ENCODE measurements around the gene ZNF653. TPM values are rescaled to one million over a fixed set of nuclear protein-coding genes. Genes with fewer than 3 reads are reported as not detected.
"Not testable (repeated sequence)": the region's sequence is repeated elsewhere in the genome, so short reads cannot be mapped to it uniquely, and the experiment has no call there.

The ZNF653 gene
- total RNA-seq, 1 experiment from 2014 or later, result 10.3 TPM

DNA sequence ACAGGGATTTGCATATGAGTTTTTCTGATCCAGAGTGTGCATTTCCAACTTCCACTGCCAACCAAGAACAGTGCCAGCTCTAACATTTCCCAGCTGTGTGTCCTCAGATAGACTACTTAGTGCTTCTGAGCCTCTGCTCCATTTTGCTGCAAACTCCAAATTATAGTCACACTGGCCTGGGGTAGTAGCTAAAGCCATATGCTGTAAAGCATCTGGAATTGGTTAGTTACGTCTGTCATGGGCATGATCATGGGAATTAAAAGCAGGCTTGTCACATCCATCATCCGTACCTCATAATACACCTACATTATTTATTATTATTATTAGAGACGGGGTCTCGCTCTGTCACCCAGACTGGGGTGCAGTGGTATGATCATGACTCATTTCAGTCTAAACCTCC lies 31.9 kb downstream of the ZNF653 start:
- TF ChIP-seq, protein P1, sequence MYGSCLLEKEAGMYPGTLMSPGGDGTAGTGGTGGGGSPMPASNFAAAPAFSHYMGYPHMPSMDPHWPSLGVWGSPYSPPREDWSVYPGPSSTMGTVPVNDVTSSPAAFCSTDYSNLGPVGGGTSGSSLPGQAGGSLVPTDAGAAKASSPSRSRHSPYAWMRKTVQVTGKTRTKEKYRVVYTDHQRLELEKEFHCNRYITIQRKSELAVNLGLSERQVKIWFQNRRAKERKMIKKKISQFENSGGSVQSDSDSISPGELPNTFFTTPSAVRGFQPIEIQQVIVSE (CRISPR knock-in tag; IDR thresholded peaks at IDR 0.05; ENCODE audit: borderline replicate concordance), result no peak
- TF ChIP-seq, protein P2, sequence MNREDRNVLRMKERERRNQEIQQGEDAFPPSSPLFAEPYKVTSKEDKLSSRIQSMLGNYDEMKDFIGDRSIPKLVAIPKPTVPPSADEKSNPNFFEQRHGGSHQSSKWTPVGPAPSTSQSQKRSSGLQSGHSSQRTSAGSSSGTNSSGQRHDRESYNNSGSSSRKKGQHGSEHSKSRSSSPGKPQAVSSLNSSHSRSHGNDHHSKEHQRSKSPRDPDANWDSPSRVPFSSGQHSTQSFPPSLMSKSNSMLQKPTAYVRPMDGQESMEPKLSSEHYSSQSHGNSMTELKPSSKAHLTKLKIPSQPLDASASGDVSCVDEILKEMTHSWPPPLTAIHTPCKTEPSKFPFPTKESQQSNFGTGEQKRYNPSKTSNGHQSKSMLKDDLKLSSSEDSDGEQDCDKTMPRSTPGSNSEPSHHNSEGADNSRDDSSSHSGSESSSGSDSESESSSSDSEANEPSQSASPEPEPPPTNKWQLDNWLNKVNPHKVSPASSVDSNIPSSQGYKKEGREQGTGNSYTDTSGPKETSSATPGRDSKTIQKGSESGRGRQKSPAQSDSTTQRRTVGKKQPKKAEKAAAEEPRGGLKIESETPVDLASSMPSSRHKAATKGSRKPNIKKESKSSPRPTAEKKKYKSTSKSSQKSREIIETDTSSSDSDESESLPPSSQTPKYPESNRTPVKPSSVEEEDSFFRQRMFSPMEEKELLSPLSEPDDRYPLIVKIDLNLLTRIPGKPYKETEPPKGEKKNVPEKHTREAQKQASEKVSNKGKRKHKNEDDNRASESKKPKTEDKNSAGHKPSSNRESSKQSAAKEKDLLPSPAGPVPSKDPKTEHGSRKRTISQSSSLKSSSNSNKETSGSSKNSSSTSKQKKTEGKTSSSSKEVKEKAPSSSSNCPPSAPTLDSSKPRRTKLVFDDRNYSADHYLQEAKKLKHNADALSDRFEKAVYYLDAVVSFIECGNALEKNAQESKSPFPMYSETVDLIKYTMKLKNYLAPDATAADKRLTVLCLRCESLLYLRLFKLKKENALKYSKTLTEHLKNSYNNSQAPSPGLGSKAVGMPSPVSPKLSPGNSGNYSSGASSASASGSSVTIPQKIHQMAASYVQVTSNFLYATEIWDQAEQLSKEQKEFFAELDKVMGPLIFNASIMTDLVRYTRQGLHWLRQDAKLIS (CRISPR knock-in tag; IDR thresholded peaks at IDR 0.05; ENCODE audit: borderline replicate concordance), result no peak
- TF ChIP-seq RELA (CRISPR knock-in tag; IDR thresholded peaks at IDR 0.05; ENCODE audit: borderline replicate concordance) (no peak), EMX1 (CRISPR knock-in tag; IDR thresholded peaks at IDR 0.05) (no peak), JAZF1 (CRISPR knock-in tag; IDR thresholded peaks at IDR 0.05) (no peak), GTF2I (CRISPR knock-in tag; conservative IDR thresholded peaks at IDR 0.05) (no peak), TEAD1 (CRISPR knock-in tag; IDR thresholded peaks at IDR 0.05) (no peak), ZNF396 (CRISPR knock-in tag; IDR thresholded peaks at IDR 0.05; ENCODE audit: borderline replicate concordance) (no peak), CREM (CRISPR knock-in tag; IDR thresholded peaks at IDR 0.05) (no peak)
- TF ChIP-seq, protein P3, sequence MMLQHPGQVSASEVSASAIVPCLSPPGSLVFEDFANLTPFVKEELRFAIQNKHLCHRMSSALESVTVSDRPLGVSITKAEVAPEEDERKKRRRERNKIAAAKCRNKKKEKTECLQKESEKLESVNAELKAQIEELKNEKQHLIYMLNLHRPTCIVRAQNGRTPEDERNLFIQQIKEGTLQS (CRISPR knock-in tag; conservative IDR thresholded peaks at IDR 0.05), result no peak
- TF ChIP-seq, protein P4, sequence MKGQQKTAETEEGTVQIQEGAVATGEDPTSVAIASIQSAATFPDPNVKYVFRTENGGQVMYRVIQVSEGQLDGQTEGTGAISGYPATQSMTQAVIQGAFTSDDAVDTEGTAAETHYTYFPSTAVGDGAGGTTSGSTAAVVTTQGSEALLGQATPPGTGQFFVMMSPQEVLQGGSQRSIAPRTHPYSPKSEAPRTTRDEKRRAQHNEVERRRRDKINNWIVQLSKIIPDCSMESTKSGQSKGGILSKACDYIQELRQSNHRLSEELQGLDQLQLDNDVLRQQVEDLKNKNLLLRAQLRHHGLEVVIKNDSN (CRISPR knock-in tag; IDR thresholded peaks at IDR 0.05), result no peak
- TF ChIP-seq, protein P5, sequence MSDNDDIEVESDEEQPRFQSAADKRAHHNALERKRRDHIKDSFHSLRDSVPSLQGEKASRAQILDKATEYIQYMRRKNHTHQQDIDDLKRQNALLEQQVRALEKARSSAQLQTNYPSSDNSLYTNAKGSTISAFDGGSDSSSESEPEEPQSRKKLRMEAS (CRISPR knock-in tag; IDR thresholded peaks at IDR 0.05), result no peak
- TF ChIP-seq, protein P6, sequence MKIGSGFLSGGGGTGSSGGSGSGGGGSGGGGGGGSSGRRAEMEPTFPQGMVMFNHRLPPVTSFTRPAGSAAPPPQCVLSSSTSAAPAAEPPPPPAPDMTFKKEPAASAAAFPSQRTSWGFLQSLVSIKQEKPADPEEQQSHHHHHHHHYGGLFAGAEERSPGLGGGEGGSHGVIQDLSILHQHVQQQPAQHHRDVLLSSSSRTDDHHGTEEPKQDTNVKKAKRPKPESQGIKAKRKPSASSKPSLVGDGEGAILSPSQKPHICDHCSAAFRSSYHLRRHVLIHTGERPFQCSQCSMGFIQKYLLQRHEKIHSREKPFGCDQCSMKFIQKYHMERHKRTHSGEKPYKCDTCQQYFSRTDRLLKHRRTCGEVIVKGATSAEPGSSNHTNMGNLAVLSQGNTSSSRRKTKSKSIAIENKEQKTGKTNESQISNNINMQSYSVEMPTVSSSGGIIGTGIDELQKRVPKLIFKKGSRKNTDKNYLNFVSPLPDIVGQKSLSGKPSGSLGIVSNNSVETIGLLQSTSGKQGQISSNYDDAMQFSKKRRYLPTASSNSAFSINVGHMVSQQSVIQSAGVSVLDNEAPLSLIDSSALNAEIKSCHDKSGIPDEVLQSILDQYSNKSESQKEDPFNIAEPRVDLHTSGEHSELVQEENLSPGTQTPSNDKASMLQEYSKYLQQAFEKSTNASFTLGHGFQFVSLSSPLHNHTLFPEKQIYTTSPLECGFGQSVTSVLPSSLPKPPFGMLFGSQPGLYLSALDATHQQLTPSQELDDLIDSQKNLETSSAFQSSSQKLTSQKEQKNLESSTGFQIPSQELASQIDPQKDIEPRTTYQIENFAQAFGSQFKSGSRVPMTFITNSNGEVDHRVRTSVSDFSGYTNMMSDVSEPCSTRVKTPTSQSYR (CRISPR knock-in tag; IDR thresholded peaks at IDR 0.05), result no peak
- TF ChIP-seq, protein P7, sequence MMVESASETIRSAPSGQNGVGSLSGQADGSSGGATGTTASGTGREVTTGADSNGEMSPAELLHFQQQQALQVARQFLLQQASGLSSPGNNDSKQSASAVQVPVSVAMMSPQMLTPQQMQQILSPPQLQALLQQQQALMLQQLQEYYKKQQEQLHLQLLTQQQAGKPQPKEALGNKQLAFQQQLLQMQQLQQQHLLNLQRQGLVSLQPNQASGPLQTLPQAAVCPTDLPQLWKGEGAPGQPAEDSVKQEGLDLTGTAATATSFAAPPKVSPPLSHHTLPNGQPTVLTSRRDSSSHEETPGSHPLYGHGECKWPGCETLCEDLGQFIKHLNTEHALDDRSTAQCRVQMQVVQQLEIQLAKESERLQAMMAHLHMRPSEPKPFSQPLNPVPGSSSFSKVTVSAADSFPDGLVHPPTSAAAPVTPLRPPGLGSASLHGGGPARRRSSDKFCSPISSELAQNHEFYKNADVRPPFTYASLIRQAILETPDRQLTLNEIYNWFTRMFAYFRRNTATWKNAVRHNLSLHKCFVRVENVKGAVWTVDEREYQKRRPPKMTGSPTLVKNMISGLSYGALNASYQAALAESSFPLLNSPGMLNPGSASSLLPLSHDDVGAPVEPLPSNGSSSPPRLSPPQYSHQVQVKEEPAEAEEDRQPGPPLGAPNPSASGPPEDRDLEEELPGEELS (CRISPR knock-in tag; IDR thresholded peaks at IDR 0.05), result no peak
- H3K4me3 Mint-ChIP-seq, result no peak overlapping the region
- DNase-seq (ENCODE audit: low spot score) (no peak), ATAC-seq (no peak)
- ChIA-PET CTCF (interaction anchor here (2.8 kb wide), 1 partner anchor 9 kb away, joined by 8 read pairs; no protein-coding TSS in a partner anchor), POLR2A (no interaction called here)
- no peaks in the 10 kb centered on the region for H3K36me3 Mint-ChIP-seq
- no peak overlapping the region for H3K27ac Mint-ChIP-seq
- no peaks in the 10 kb centered on the region for H3K4me1 Mint-ChIP-seq
- peaks cover 33% of the 10 kb centered on the region for H3K27me3 Mint-ChIP-seq (ENCODE audit: low read depth)
- H3K9me3 Mint-ChIP-seq, result no peaks in the 10 kb centered on the region

DNA sequence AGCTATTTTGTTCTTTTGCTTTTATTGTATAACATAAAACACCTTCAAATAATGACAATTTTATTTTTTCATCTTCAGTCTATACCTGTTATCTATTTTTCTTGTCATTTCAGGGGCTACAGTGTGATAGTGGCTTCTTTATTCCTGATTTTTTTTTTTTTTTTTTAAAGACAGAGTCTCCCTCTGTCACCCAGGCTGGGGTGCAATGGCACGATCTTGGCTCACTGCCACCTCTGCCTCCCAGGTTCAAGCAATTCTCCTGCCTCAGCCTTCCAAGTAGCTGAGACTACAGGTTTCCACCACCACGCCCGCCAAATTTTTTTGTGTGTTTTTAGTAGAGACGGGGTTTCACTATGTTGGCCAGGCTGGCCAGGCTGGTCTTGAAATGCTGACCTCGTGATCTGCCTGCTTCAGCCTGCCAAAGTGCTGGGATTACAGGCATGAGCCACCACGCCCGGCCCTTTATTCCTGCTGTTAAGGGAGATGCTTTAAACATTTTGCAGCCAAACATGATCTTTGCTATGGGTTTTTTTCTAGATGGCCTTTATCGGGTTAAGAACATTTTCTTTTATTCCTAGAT lies 37.3 kb downstream of the ZNF653 start:
- H3K4me3 Mint-ChIP-seq; ATAC-seq; H3K36me3 Mint-ChIP-seq; H3K9me3 Mint-ChIP-seq; DNase-seq (ENCODE audit: low spot score); H3K27ac Mint-ChIP-seq; POLR2A ChIA-PET: not testable (repeated sequence)
- Mint-ChIP-seq H3K27me3 (ENCODE audit: low read depth) (peaks cover 11% of the 10 kb centered on the region), H3K4me1 (peaks cover 12% of the 10 kb centered on the region; the same call in 1 of the 2 replicates)
- CTCF ChIA-PET, result interaction anchor here (1.0 to 1.2 kb wide), 2 partner anchors 9 to 14 kb away, joined by 3 to 5 read pairs; no protein-coding TSS in a partner anchor
